GM12878 (cell line): Measurements from ENCODE around the gene DMWD. TPM values are rescaled to one million over a fixed set of nuclear protein-coding genes. Genes with fewer than 3 reads are reported as not detected.
A peak's percentile ranks its signal among the peaks of the same experiment; 100 is the strongest.

Experiments
- ATAC-seq: fragments of 200-7000 bp; cut with Tn5 transposase; 3 replicates; pipeline ENCODE4 v1.9.1; 2020; ENCODE audit warnings: mild to moderate bottlenecking, moderate library complexity
- BruUV-seq: library from RNA; stranded (reverse); fragments of 400-500 nt; replicated peaks from 2 replicates; lab custom pipeline; 2021; lab: Mats Ljungman, UMichigan
- CTCF ChIA-PET: fragments of 300-600 bp; sonication (Branson Sonifier 250); formaldehyde crosslinking; extraction: SDS; loops from one replicate; lab custom pipeline; 2021; ENCODE audit warnings: inconsistent platforms; lab: Yijun Ruan, JAX
- POLR2A ChIA-PET: fragments of 350-600 bp; formaldehyde crosslinking; extraction: SDS; loops from one replicate; lab custom pipeline; 2021; ENCODE audit warnings: inconsistent platforms; lab: Charles Lee
- RAD21 ChIA-PET: fragments of 300-600 bp; sonication (Branson Sonifier 250); formaldehyde crosslinking; loops from one replicate; lab custom pipeline; 2023; ENCODE audit warnings: antibody characterized with exemption; ENCODE audit not compliant: unreplicated experiment; lab: Charles Lee
- SMC1A ChIA-PET: fragments of 300-600 bp; sonication (Branson Sonifier 250); formaldehyde crosslinking; loops from one replicate; lab custom pipeline; 2023; ENCODE audit not compliant: unreplicated experiment, uncharacterized antibody; lab: Charles Lee
- DNase-seq: peaks from one replicate; pipeline ENCODE4 v3.0.0-alpha.2; 2011; ENCODE audit warnings: low read depth, low spot score
- FAIRE-seq: peaks from 3 replicates; lab custom pipeline; 2011; peaks lifted over from hg19 to GRCh38; lab: Jason Lieb, UNC
- H2AFZ ChIP-seq: 2 replicates; pipeline ENCODE4 v1.6.0; 2011; ENCODE audit warnings: low read depth, low read length, control low read depth; ENCODE audit not compliant: control insufficient read depth
- H3K27ac ChIP-seq: 2 replicates; pipeline ENCODE4 v1.5.1; 2011; ENCODE audit warnings: control low read depth; ENCODE audit not compliant: control insufficient read depth, insufficient read depth
- H3K27me3 ChIP-seq, 2 experiments: replicated peaks in 1 of 2; 2 replicates each; pipeline versions ENCODE4 v1.6.0 to v1.6.1; 2011; ENCODE audit warnings: low read length in 1 of 2; ENCODE audit not compliant: control insufficient read depth in 2 of 2, insufficient read depth in 2 of 2
- H3K36me3 ChIP-seq, 2 experiments: 2 replicates each; pipeline ENCODE4 v1.5.1; 2011; ENCODE audit warnings: low read length in 1 of 2; ENCODE audit not compliant: control insufficient read depth in 2 of 2, insufficient read depth in 2 of 2
- H3K4me1 ChIP-seq: 2 replicates; pipeline ENCODE4 v1.6.1; 2011; ENCODE audit warnings: mild to moderate bottlenecking, low read length, moderate library complexity, mixed read lengths; ENCODE audit not compliant: control insufficient read depth, insufficient read depth
- H3K4me2 ChIP-seq: 2 replicates; pipeline ENCODE4 v1.6.0; 2011; ENCODE audit warnings: control low read depth; ENCODE audit not compliant: control insufficient read depth, insufficient read depth
- H3K4me3 ChIP-seq: fragments of 200-600 bp; sonication (generic); 2 replicates; pipeline ENCODE4 v1.5.1; 2016
- H3K79me2 ChIP-seq: 2 replicates; pipeline ENCODE4 v1.6.0; 2011; ENCODE audit warnings: low read length; ENCODE audit not compliant: control insufficient read depth, insufficient read depth
- H3K9ac ChIP-seq: 2 replicates; pipeline ENCODE4 v1.8.0; 2011; ENCODE audit warnings: low read length, control low read depth, mixed read lengths; ENCODE audit not compliant: control insufficient read depth, insufficient read depth
- H3K9me3 ChIP-seq: replicated peaks from 3 replicates; pipeline ENCODE4 v1.5.1; 2011; ENCODE audit warnings: mild to moderate bottlenecking, low read length; ENCODE audit not compliant: control insufficient read depth, insufficient read depth
- H4K20me1 ChIP-seq: 2 replicates; pipeline ENCODE4 v1.6.0; 2011; ENCODE audit not compliant: control insufficient read depth, insufficient read depth
- GATAD2B ChIP-seq: fragments of 450-650 bp; conservative IDR thresholded peaks from 2 replicates; pipeline ENCODE4 v1.6.1; 2017; ENCODE audit warnings: low read depth, mild to moderate bottlenecking, moderate library complexity
- IKZF2 ChIP-seq, 2 experiments: fragments of 450-650 bp; IDR thresholded peaks; 2 replicates each; pipeline ENCODE4 v1.6.1; 2017; ENCODE audit warnings: mild to moderate bottlenecking in 2 of 2, moderate library complexity in 2 of 2
- JUND ChIP-seq: IDR thresholded peaks from 2 replicates; pipeline ENCODE4 v1.6.1; 2012; ENCODE audit warnings: low read depth, mild to moderate bottlenecking, low read length, improper control_type of control experiment, moderate library complexity
- RELA ChIP-seq: fragments of 450-650 bp; IDR thresholded peaks from 2 replicates; pipeline ENCODE4 v1.8.0; 2014; ENCODE audit warnings: borderline replicate concordance; ENCODE audit not compliant: partially characterized antibody
- RELB ChIP-seq: fragments of 450-650 bp; IDR thresholded peaks from 2 replicates; pipeline ENCODE4 v1.6.1; 2017; ENCODE audit warnings: low read depth, mild to moderate bottlenecking, moderate library complexity
- SMARCA5 ChIP-seq: fragments of 450-650 bp; IDR thresholded peaks from 2 replicates; pipeline ENCODE4 v1.6.1; 2017; ENCODE audit warnings: mild to moderate bottlenecking
- WGBS: methylation state at CpG from one replicate; pipeline ENCODE4 v1.1.6; 2016; ENCODE audit warnings: low lambda C conversion rate; ENCODE audit not compliant: insufficient replicate concordance, insufficient coverage; ENCODE audit errors: missing lambda C conversion rate; 5-methylcytosine and 5-hydroxymethylcytosine counted together
- in situ Hi-C: fragments of 300-500 bp; cut with MboI; formaldehyde crosslinking; loops from 9 replicates; pipeline ENCODE4 v1.14.3; 2018; ENCODE audit warnings: mixed read lengths
- intact Hi-C: fragments of 100-400 bp; cut with micrococcal nuclease; formaldehyde crosslinking; loops from one replicate; pipeline ENCODE4 v1.14.2; 2022; ENCODE audit not compliant: unreplicated experiment
- polyA plus RNA-seq, 11 experiments: library from polyadenylated mRNA; depleted of rRNA in 4 of 11; unstranded in 6 of 11; stranded (reverse) in 5 of 11; fragments of >200 nt; fragmentation: Nextera tagmentation in 4 of 11; fragmentation: Illumina TruSeq in 1 of 11; extraction: Ambion mirVana in 4 of 11; extraction: Trizol in 1 of 11; gene quantifications; 1 replicate in 1 of 11; 2 replicates in 10 of 11; pipeline versions ENCODE4 v1.2.1 to v1.2.3, GENCODE V29; 2011 to 2016; ENCODE audit warnings: inconsistent platforms in 2 of 11, missing spikeins in 2 of 11, low read depth in 1 of 11
- total RNA-seq, 4 experiments: library from RNA; depleted of rRNA in 3 of 4; stranded (reverse); fragments of >200 nt in 3 of 4; fragmentation: Illumina TruSeq in 1 of 4; extraction: Trizol in 1 of 4; gene quantifications; 2 replicates each; pipeline versions ENCODE4 v1.2.1 to v1.2.3, GENCODE V29; 2013 to 2021
- TF ChIP-seq, protein P1 (sequence below): fragments of 450-650 bp; conservative IDR thresholded peaks from 2 replicates; pipeline ENCODE4 v1.6.1; 2017; ENCODE audit warnings: mild to moderate bottlenecking, moderate library complexity

The DMWD gene
- total and polyA plus RNA-seq, 10 of the 15 experiments (the other 5 are each of a cell fraction or from before 2014, with no cell fraction given), result 3.5 to 56.0 (median 11.6) TPM

DNA sequence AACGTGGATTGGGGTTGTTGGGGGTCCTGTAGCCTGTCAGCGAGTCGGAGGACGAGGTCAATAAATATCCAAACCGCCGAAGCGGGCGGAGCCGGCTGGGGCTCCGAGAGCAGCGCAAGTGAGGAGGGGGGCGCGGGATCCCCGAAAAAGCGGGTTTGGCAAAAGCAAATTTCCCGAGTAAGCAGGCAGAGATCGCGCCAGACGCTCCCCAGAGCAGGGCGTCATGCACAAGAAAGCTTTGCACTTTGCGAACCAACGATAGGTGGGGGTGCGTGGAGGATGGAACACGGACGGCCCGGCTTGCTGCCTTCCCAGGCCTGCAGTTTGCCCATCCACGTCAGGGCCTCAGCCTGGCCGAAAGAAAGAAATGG lies 22.8 kb downstream of the DMWD start:
- intact Hi-C loops (loop anchor here (2.0 to 5.0 kb wide), 4 partner anchors 23 to 78 kb away; partner anchors contain the start of genes DMWD, FBXO46, MEIOSIN and QPCTL), in situ Hi-C loops (no loop called here)
- ChIA-PET CTCF (interaction anchor here (0.6 to 4.5 kb wide), 32 partner anchors 10 to 330 kb away, joined by 3 to 110 read pairs (median 5); partner anchors contain the start of genes CCDC61, DMWD, FBXO46 and FOXA3), SMC1A (interaction anchor here (0.6 to 3.2 kb wide), 14 partner anchors 21 to 346 kb away, joined by 3 to 24 read pairs (median 4); partner anchors contain the start of genes DMWD, FBXO46 and SYMPK), POLR2A (interaction anchor here (0.5 to 3.3 kb wide), 23 partner anchors 9 to 946 kb away, joined by 3 to 28 read pairs (median 5); partner anchors contain the start of genes CCDC61, DMWD, FBXO46 and IRF2BP1), RAD21 (interaction anchor here (0.5 to 3.6 kb wide), 26 partner anchors 9 to 1093 kb away, joined by 3 to 63 read pairs (median 7); partner anchors contain the start of genes DMWD, FBXO46, FOXA3 and IRF2BP1)
- H3K4me2 ChIP-seq, result peak overlapping the region; percentile 98
- no TSS peak for BruUV-seq
- under 1% methylated on average over 28 of the region's 28 CpGs for WGBS
- no peaks in the 10 kb centered on the region for H3K27me3 ChIP-seq
- H2AFZ ChIP-seq, result peak overlapping the region; percentile 58
- no peaks in the 10 kb centered on the region for H3K9me3 ChIP-seq
- FAIRE-seq, result no peak
- H3K36me3 ChIP-seq, result no peaks in the 10 kb centered on the region
- no peaks in the 10 kb centered on the region for H4K20me1 ChIP-seq
- no peak for TF ChIP-seq RELA
- TF ChIP-seq JUND, result no peak
- 0 out of 2 replicates have a peak, but pooled peaks have one; percentile 24 for TF ChIP-seq RELB
- TF ChIP-seq GATAD2B, result peak; percentile 22; the same call in 1 of the 2 replicates
- TF ChIP-seq, protein P1, sequence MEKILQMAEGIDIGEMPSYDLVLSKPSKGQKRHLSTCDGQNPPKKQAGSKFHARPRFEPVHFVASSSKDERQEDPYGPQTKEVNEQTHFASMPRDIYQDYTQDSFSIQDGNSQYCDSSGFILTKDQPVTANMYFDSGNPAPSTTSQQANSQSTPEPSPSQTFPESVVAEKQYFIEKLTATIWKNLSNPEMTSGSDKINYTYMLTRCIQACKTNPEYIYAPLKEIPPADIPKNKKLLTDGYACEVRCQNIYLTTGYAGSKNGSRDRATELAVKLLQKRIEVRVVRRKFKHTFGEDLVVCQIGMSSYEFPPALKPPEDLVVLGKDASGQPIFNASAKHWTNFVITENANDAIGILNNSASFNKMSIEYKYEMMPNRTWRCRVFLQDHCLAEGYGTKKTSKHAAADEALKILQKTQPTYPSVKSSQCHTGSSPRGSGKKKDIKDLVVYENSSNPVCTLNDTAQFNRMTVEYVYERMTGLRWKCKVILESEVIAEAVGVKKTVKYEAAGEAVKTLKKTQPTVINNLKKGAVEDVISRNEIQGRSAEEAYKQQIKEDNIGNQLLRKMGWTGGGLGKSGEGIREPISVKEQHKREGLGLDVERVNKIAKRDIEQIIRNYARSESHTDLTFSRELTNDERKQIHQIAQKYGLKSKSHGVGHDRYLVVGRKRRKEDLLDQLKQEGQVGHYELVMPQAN, result 0 out of 2 replicates have a peak, but pooled peaks have one; percentile 15
- 0 out of 4 replicates have a peak, but pooled peaks of 1 of the 2 experiments have one; percentile 26 for TF ChIP-seq IKZF2 (IDR thresholded peaks at IDR 0.05)
- TF ChIP-seq SMARCA5, result 0 out of 2 replicates have a peak, but pooled peaks have one; percentile 5
- ATAC-seq, result peak; percentile 25
- peak overlapping the region; percentile 67 for H3K27ac ChIP-seq
- peaks cover 4% of the 10 kb centered on the region for H3K4me1 ChIP-seq
- DNase-seq, result no peak
- peak overlapping the region; percentile 78 for H3K4me3 ChIP-seq
- H3K79me2 ChIP-seq, result no peaks in the 10 kb centered on the region; the same call in 1 of the 2 replicates
- peak overlapping the region; percentile 61; the same call in 1 of the 2 replicates for H3K9ac ChIP-seq
